Erythroblast (primary cell): ENCODE data around the gene ADM.

ENCODE experiments used
- DNase-seq, 2 experiments: peaks; one replicate each; lab custom pipeline; 2025; lab: John Stamatoyannopoulos, UW
- GATA1 ChIP-seq: IDR thresholded peaks from 2 replicates; pipeline ENCODE4 v1.6.1; 2011; ENCODE audit warnings: low read depth, mild to moderate bottlenecking, control low read depth, low read length, moderate library complexity
- POLR2A ChIP-seq: IDR thresholded peaks from 2 replicates; pipeline ENCODE4 v1.6.1; 2011; ENCODE audit warnings: mild to moderate bottlenecking, low read length

ADM gene

GRCh38 chr11:10283991-10284390 is 20.9 kb upstream of the ADM start:
- no peak for DNase-seq
- TF ChIP-seq POLR2A: no peak
- TF ChIP-seq GATA1: no peak

DNA sequence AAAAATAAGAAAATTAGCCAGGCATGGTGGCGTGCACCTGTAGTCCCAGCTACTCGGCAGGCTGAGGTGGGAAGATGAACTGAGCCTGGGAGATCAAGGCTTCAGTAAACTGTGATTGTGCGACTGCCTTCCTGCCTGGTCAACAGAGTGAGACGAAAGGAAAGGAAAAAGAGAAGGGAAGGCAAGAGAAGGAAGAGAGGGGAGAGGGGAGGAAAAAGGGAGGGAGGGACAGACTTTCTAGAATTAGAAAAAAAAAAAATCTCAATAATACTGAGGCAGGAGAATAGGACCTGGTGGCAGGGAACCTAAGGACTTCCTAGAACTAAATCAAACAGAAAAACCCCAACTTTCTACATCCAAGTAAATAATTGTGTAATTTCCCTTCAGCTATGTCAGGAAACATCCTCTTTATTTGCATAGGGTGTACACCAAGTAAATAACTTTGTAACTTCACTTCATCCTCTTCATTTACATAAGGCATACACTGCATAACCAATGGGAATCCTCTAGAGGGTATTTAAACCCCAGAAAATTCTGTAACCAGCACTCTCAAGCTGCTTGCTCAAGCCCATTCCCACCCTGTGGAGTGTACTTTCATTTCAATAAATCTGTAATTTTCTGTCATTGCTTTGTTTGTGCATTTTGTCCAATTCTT is 19.6 kb upstream of the ADM start:
- TF ChIP-seq GATA1 (no peak), POLR2A (no peak)
- no peak for DNase-seq

DNA sequence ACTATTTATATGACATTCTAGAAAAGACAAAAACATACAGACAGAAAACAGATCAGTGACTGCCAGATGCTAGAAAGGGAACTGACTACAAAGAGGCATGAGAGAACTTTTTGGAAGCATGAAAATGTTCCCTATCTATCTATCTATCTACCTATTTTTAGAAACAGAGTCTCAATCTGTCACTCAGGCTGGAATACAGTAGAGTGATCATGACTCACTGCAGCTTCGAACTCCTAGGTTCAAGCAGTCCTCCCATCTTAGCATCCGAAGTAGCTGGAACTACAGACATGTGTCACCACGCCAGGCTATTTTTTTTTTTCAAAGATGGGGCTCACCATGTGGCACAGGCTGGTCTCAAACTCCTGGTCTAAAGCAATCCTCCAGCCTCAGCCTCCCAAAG is 17.7 kb upstream of the ADM start:
- TF ChIP-seq GATA1 (no peak), POLR2A (no peak)
- no peak for DNase-seq

- TF ChIP-seq POLR2A (no peak), GATA1 (no peak)
- no peak for DNase-seq
Measured at GRCh38 chr11:10287766-10288715, 16.8 kb upstream of the ADM start.

GRCh38 chr11:10288881-10289764 is 15.8 kb upstream of the ADM start:
- TF ChIP-seq POLR2A: no peak
- TF ChIP-seq GATA1: no peak
- no peak for DNase-seq

DNA sequence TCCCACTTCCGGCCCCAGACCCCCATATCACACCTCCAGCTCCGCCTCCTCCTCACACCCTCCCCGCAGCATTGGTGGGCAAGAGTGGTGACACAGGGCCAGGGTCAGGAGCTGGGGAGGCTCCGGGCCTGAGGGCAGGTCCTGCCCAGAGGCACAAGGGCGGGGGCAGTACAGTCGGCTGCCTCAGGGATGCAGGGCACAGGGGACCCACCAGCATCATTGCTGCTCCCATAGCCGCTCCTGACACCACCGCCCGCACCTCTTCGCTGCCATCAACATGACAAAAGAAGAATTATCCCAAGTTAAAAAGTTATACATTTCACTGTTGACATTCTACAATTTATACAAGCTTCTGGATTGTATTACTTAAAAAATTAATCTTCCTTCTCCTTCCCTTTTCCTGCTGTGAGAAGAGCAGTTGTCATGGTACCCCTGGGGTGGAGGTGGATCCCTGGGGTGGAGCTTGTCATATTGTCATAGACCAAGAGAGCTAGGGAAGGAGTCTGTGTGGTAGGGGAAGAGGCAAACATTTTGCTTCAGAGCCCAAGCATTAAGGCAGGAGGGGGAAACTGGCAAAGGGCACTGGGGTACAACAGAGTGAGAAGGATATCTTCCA is 15.0 kb upstream of the ADM start:
- TF ChIP-seq GATA1 (no peak), POLR2A (no peak)
- no peak for DNase-seq

- DNase-seq: no peak
- no peak for TF ChIP-seq POLR2A
- no peak for TF ChIP-seq GATA1
Measured at GRCh38 chr11:10291801-10292638, 12.9 kb upstream of the ADM start.

- DNase-seq: peak; percentile 74 to 86
- TF ChIP-seq POLR2A (no peak), GATA1 (no peak)
Measured at GRCh38 chr11:10293423-10294289, 11.2 kb upstream of the ADM start, which contains the start of gene SBF2. Gene SBF2, minus strand, starts transcription at chr11:10294219. Its CDS starts 150 bp downstream, at chr11:10294069.

DNA sequence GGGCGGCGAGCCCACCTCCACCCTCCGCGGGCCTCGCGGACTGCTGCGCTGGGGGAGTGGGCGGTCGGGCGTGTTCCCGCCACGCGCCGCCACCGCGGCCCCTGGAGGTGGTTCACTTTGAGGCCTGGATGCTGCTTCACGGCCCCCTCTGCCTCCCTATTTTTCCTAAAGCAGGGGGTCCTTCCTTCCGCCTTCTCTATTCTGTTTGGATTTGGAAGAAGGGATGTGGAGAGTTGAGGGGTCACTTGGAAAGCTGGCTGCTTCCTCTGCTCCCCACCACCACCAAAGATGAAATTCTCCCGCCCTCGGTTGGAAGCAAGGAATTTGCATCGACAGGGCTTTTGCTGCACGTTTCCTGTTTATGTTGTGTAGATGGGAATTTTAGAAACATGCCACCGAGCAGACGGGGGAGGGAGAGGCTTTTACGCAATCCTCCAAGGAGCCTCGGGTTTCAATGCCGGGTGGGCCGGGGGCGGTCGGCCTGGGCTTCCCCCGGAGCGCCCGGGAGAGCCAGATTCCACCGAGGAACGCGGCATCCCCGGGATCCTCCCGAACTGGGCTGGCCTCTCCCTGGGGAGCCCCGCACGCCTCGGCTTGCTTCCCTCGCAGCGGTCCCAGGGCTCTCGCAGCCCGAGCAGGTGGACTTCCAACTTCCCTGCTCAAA is 10.5 kb upstream of the ADM start:
- TF ChIP-seq POLR2A: no peak
- DNase-seq: no peak

DNA sequence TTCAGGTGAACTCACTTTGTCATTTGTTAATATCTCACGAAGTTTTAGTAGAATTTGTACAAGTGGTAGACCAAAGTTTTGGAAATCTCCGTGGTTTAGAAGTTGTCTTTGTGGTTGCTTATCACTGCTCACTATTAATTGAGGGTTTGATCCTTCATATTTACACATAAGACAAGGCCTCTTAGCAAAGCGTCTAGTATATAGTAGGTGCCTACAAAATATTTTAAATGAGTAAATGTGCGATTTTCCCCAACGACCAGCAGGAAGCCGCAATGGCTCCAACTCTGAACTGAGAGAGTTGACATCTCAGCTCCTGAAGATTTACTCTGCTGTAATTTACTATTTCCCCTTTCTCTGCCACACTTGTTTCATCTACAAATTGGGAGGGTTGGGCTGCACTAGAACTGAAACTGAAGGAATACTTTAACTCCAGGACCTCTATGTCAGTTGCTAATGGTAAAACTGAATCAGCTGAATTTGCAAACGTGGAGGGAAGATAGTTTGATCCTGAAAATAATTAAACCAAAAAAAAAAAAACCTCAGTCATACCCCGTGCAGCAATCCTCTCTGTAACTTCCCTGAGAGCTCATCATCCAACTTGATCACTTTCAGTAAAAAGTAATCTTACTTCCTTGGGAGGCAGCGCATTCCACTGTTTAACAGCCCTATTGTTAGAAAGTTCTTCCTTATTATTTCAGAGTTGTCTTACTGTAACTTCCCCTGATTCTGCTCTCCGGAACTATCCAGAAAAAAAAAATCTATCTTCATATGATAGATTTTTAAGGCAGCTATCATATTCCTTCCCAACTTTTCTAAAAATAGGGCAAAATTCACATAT is 9.6 kb upstream of the ADM start:
- no peak for DNase-seq
- TF ChIP-seq POLR2A: no peak
- TF ChIP-seq GATA1: no peak
